GM23248 (cell line): Measurements from ENCODE around the gene HSD11B1L. TPM values are rescaled to one million over a fixed set of nuclear protein-coding genes. Genes with fewer than 3 reads are reported as not detected.

Experiments
- DNase-seq: peaks from one replicate; pipeline ENCODE4 v3.0.0-alpha.2; 2015
- H2AFZ ChIP-seq: fragments of 200-600 bp; sonication (generic); 2 replicates; pipeline ENCODE4 v1.6.1; 2016; ENCODE audit warnings: antibody characterized with exemption
- H3F3A ChIP-seq: fragments of 200-600 bp; sonication (generic); 2 replicates; pipeline ENCODE4 v1.6.1; 2016; ENCODE audit warnings: mild to moderate bottlenecking, antibody characterized with exemption, mixed run types; ENCODE audit not compliant: insufficient read depth
- H3K27ac ChIP-seq: fragments of 200-600 bp; sonication (generic); 2 replicates; pipeline ENCODE4 v1.5.1; 2016; ENCODE audit warnings: mild to moderate bottlenecking
- H3K27me3 ChIP-seq: fragments of 200-600 bp; sonication (generic); replicated peaks from 2 replicates; pipeline ENCODE4 v1.6.1; 2016; ENCODE audit warnings: mild to moderate bottlenecking; ENCODE audit not compliant: insufficient read depth
- H3K36me3 ChIP-seq: fragments of 200-600 bp; sonication (generic); 2 replicates; pipeline ENCODE4 v1.6.1; 2016; ENCODE audit warnings: low read depth, mild to moderate bottlenecking
- H3K4me1 ChIP-seq: fragments of 200-600 bp; sonication (generic); 2 replicates; pipeline ENCODE4 v1.6.1; 2016; ENCODE audit warnings: mild to moderate bottlenecking; ENCODE audit not compliant: insufficient read depth
- H3K4me2 ChIP-seq: fragments of 200-600 bp; sonication (generic); one replicate; pipeline ENCODE4 v1.6.1; 2016; ENCODE audit warnings: mild to moderate bottlenecking; ENCODE audit not compliant: unreplicated experiment
- H3K4me3 ChIP-seq: fragments of 200-600 bp; sonication (generic); 2 replicates; pipeline ENCODE4 v1.5.1; 2016; ENCODE audit warnings: mild to moderate bottlenecking
- H3K79me2 ChIP-seq: fragments of 200-600 bp; sonication (generic); 2 replicates; pipeline ENCODE4 v1.6.1; 2016; ENCODE audit warnings: mild to moderate bottlenecking; ENCODE audit not compliant: insufficient read depth
- H3K9ac ChIP-seq: fragments of 200-600 bp; sonication (generic); 2 replicates; pipeline ENCODE4 v1.6.1; 2016; ENCODE audit warnings: mild to moderate bottlenecking
- H3K9me2 ChIP-seq: fragments of 200-600 bp; sonication (generic); 2 replicates; pipeline ENCODE4 v1.6.1; 2016; ENCODE audit warnings: mixed run types, mild to moderate bottlenecking, moderate library complexity; ENCODE audit not compliant: insufficient read depth
- H3K9me3 ChIP-seq: fragments of 200-600 bp; sonication (generic); one replicate; pipeline ENCODE4 v1.6.1; 2017; ENCODE audit warnings: low read depth
- H4K20me1 ChIP-seq: fragments of 200-600 bp; sonication (generic); 2 replicates; pipeline ENCODE4 v1.6.0; 2016; ENCODE audit not compliant: insufficient read depth
- EZH2 ChIP-seq: fragments of 200-600 bp; sonication (generic); IDR thresholded peaks from 2 replicates; pipeline ENCODE4 v1.6.1; 2018; ENCODE audit warnings: antibody characterized with exemption, mild to moderate bottlenecking; ENCODE audit not compliant: insufficient read depth, poor library complexity, severe bottlenecking
- EZH2phosphoT487 ChIP-seq: fragments of 200-600 bp; sonication (generic); IDR thresholded peaks from 2 replicates; pipeline ENCODE4 v1.6.1; 2018; ENCODE audit warnings: antibody characterized with exemption, moderate library complexity, mild to moderate bottlenecking, low read depth; ENCODE audit not compliant: insufficient read depth
- WGBS, 2 experiments: methylation state at CpG; one replicate each; pipeline ENCODE4 v1.1.6; 2015 to 2017; ENCODE audit warnings: low lambda C conversion rate in 2 of 2, low coverage in 1 of 2; ENCODE audit errors: missing lambda C conversion rate in 2 of 2; 5-methylcytosine and 5-hydroxymethylcytosine counted together
- in situ Hi-C: fragments of 300-500 bp; cut with MboI; formaldehyde crosslinking; loops from 2 replicates; pipeline ENCODE4 v1.15.0; 2020
- polyA plus RNA-seq: library from polyadenylated mRNA; unstranded; fragments of >200 nt; fragmentation: Nextera tagmentation; extraction: Ambion mirVana; gene quantifications from 2 replicates; pipeline ENCODE4 v1.2.1, GENCODE V29; 2016
- total RNA-seq: library from RNA; depleted of rRNA; stranded (reverse); fragments of >200 nt; shearing (Covaris generic); gene quantifications from 2 replicates; pipeline ENCODE4 v1.2.3, GENCODE V29; 2014

Gene HSD11B1L
- total and polyA plus RNA-seq, 2 experiments from 2014 or later = 10.9 to 30.7 TPM

GRCh38 chr19:5703819-5704818 lies 23.3 kb downstream of the HSD11B1L start:
- no peaks in the 10 kb centered on the region for H3K4me1 ChIP-seq
- H3K9ac ChIP-seq = no peak overlapping the region
- H3K36me3 ChIP-seq = peaks cover 22% of the 10 kb centered on the region; the same call in 1 of the 2 replicates
- H3K27me3 ChIP-seq = no peaks in the 10 kb centered on the region
- peaks cover 13% of the 10 kb centered on the region; the same call in 1 of the 2 replicates for H3K79me2 ChIP-seq
- no peaks in the 10 kb centered on the region for H3K9me2 ChIP-seq
- H4K20me1 ChIP-seq = no peaks in the 10 kb centered on the region
- H3K4me3 ChIP-seq = no peak overlapping the region
- no peak overlapping the region for H3K27ac ChIP-seq
- peaks cover 8% of the 10 kb centered on the region; the same call in 1 of the 2 replicates for H3F3A ChIP-seq
- DNase-seq = no peak
- no peak overlapping the region for H3K4me2 ChIP-seq
- H2AFZ ChIP-seq = no peak overlapping the region
- TF ChIP-seq EZH2 (no peak), EZH2phosphoT487 (no peak)
- in situ Hi-C loops = no loop called here
- no peaks in the 10 kb centered on the region for H3K9me3 ChIP-seq
- WGBS, 2 experiments = 93 to 94% methylated on average over 35 to 40 of the region's 40 CpGs

DNA sequence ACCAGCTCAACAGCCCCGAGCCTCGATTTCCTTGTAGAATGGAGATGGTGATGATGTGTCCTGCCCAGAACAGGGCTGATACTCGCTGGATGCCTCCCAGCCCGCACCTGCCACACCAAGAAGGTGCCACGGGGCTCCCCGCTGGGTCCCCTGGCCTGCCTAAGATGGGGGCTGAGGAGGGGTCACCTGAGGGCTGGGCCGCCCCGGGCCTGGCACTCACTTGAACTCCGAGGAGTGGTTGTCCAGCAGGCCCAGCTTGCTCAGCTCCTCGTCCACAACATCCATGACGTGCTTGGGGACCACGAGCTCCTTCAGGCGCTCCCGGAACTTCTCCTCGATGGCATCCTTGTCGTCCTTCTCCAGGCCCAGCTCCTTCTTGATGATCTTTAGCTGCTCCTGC lies 24.7 kb downstream of the HSD11B1L start:
- Histone ChIP-seq H3K36me3 (peaks cover 18% of the 10 kb centered on the region; the same call in 1 of the 2 replicates), H3K9me2 (no peaks in the 10 kb centered on the region), H3F3A (peaks cover 1% of the 10 kb centered on the region; the same call in 1 of the 2 replicates), H3K27me3 (no peaks in the 10 kb centered on the region), H3K9ac (no peak overlapping the region), H3K4me2 (no peak overlapping the region), H3K4me1 (no peaks in the 10 kb centered on the region), H2AFZ (no peak overlapping the region), H3K27ac (no peak overlapping the region), H3K9me3 (no peaks in the 10 kb centered on the region), H3K79me2 (peaks cover 18% of the 10 kb centered on the region; the same call in 1 of the 2 replicates), H3K4me3 (no peak overlapping the region), H4K20me1 (no peaks in the 10 kb centered on the region)
- 79 to 81% methylated on average over 16 of the region's 16 CpGs for WGBS, 2 experiments
- TF ChIP-seq EZH2phosphoT487 = no peak
- no peak for TF ChIP-seq EZH2
- in situ Hi-C loops = no loop called here
- DNase-seq = no peak

DNA sequence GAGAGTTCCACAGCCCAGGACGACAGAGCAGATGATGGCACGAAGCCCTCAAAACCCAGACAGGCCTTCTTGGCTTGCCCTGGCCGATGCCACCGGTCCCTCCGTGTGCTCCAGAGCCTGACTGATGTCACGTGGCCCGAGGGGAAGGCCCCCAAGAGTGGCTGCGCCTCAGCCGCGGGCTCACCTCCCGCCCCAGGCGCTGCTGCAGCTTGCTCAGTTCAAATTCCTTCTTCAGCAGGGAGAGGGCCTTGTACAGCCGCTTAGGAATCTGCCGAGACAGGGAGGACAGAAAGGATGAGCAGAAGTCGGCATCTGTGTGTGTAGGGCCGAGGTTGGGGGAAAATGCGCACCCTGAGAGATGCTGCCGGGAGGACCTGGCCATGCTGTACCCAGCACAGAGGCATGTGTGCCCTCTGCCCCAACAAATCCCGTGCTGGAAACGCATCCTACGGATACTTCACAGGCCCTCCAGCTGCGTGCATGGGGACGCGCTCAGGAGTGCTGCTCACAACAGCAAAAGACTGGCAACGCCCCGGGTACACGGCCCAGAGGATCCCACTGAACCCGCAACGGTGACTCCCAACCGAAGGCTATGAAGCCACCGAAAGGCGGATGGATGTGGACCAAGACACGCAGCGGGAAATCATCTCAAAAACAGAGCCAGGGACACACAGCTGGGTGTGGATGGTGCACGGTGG lies 26.2 kb downstream of the HSD11B1L start:
- Histone ChIP-seq H4K20me1 (no peaks in the 10 kb centered on the region), H3K4me1 (no peaks in the 10 kb centered on the region), H3K36me3 (peaks cover 27% of the 10 kb centered on the region), H3F3A (no peaks in the 10 kb centered on the region), H3K27me3 (no peaks in the 10 kb centered on the region), H3K9me3 (no peaks in the 10 kb centered on the region), H3K79me2 (peaks cover 22% of the 10 kb centered on the region), H3K9ac (no peak overlapping the region), H3K4me2 (no peak overlapping the region), H3K27ac (no peak overlapping the region), H2AFZ (no peak overlapping the region), H3K9me2 (no peaks in the 10 kb centered on the region), H3K4me3 (no peak overlapping the region)
- 93 to 94% methylated on average over 35 of the region's 35 CpGs for WGBS, 2 experiments
- in situ Hi-C loops = no loop called here
- no peak for DNase-seq
- no peak for TF ChIP-seq EZH2phosphoT487

DNA sequence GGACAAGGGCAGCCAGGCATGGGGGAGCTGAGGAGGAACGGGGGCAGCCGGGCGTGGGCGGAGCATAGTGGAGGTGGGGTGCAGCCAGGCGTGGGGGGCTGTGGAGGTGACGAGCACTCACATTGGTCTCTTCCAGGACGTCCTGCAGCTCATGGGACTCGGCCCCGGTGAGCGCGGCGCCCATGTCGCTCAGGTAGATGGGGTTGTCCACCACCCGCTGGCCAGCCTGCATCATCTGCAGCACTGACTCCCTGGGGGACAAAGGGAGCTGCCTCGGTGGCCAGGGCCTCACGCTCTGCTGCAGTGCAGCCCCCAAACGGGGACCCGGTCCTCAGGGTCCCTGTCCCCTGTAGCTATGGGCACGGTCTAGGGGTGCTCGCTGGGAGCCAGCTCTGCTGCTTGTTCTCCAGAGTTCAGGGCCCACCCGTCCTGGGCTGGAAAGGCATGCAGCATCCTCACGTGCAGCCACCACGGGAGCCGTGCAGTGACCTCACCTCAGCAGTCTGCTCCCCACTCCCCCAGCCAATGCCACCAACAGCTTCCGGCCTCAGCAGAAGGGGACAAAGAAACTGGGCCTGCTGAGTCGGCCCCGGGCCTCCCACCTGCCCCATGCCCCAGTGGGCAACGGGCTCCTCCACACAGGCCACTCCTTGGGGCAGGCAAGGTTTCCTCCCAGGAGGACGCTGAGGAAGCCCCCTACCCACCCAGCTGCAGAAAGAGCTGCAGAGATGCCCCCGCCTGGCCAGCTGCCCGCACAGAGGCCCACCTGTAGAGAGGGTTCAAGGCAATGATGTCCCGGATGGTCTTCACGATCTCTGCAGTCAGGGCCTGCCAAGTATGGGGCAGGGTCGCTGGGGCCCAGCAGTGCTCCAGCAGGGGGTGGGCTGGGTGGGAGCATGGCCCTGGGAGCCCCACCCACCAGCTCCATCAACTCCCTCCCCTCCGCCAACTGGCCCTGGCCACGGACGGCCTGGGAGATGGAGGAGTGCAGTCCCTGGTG lies 27.0 kb downstream of the HSD11B1L start:
- WGBS, 2 experiments = 92 to 95% methylated on average over 34 to 35 of the region's 37 CpGs
- TF ChIP-seq EZH2 (no peak), EZH2phosphoT487 (no peak)
- in situ Hi-C loops = no loop called here
- DNase-seq = no peak
- H4K20me1 ChIP-seq = no peaks in the 10 kb centered on the region
- H3K9ac ChIP-seq = no peak overlapping the region
- H3K4me2 ChIP-seq = no peak overlapping the region
- no peaks in the 10 kb centered on the region for H3K9me2 ChIP-seq
- peaks cover 30% of the 10 kb centered on the region for H3K79me2 ChIP-seq
- no peak overlapping the region for H2AFZ ChIP-seq
- no peaks in the 10 kb centered on the region for H3K4me1 ChIP-seq
- H3K36me3 ChIP-seq = peaks cover 36% of the 10 kb centered on the region
- H3F3A ChIP-seq = no peaks in the 10 kb centered on the region
- H3K4me3 ChIP-seq = no peak overlapping the region
- H3K9me3 ChIP-seq = no peaks in the 10 kb centered on the region
- H3K27ac ChIP-seq = no peak overlapping the region
- H3K27me3 ChIP-seq = no peaks in the 10 kb centered on the region
